GM21786 (cell line): ENCODE data around the gene DDX43.
A peak's percentile ranks its signal among the peaks of the same experiment; 100 is the strongest.
"Not testable (repeated sequence)": the region's sequence is repeated elsewhere in the genome, so short reads cannot be mapped to it uniquely, and the experiment has no call there.

Experiments used
- ATAC-seq: cut with Tn5 transposase; IDR thresholded peaks from one replicate; pipeline ENCODE4 v1.9.1; 2021; ENCODE audit not compliant: unreplicated experiment

The DDX43 gene

DNA sequence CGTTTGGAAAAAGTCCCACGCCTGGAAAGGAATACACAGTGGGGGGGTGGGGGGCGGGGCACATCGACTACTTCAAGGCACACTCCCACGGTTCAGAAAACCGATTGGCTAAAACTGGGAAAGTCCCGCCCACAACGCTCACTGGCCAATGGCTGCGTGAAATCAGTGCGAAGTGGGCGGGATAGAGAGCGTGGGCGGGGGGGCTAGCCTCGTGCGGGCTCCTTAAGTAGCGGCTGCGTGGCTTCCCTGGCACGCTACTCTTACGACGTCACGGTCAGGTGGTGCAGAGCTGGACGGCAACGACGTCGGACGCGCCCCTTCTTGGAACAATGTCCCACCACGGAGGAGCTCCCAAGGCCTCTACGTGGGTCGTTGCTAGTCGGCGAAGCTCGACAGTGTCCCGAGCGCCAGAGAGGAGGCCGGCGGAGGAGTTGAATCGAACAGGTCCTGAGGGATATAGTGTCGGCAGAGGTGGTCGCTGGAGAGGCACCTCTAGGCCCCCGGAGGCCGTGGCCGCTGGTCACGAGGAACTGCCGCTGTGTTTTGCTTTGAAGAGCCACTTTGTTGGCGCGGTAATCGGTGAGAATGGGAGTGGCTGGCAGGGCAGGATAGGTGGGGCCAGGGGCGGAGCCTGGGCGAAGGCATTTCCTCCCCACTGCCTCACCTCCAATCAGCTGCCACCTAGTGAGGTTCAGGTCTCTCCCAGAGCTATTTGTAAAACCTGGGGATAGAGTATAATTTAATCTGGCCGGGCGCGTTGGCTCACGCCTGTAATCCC lies at the start of gene DDX43:
TSS of gene DDX43 (plus strand) at position 252 of the 778 bp plus-strand sequence. CDS start at position 330, 78 bp downstream.
- no peak for ATAC-seq

DNA sequence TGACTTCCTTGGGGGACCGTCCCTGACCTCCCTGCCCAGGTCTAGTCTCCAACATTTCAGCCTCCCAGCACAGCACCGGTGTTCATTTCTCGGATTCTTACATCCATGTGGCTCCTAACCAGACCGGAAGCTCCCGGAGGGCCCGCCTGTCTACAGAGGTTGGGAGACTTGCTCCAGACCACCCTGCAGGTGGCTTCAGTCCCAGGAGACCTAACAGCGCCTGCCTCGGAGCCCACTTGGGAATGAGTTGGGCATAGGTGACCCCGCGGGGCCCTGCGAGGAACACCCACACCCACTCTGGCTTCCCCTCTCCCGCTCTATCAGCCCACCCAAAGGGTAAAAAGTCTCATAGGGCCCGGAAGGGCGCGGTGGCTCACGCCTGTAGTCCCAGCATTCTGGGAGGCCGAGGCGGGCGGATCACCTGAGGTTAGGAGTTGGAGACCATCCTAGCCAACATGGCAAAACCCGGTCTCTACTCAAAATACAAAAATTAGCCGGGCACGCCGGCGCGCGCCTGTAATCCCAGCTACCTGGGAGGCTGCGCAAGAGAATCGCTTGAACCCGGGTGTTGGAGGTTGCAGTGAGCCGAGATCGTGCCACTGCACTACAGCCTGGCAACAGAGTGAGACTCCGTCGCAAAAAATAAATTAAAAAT lies 46.0 kb upstream of the DDX43 start:
- no peak for ATAC-seq

DNA sequence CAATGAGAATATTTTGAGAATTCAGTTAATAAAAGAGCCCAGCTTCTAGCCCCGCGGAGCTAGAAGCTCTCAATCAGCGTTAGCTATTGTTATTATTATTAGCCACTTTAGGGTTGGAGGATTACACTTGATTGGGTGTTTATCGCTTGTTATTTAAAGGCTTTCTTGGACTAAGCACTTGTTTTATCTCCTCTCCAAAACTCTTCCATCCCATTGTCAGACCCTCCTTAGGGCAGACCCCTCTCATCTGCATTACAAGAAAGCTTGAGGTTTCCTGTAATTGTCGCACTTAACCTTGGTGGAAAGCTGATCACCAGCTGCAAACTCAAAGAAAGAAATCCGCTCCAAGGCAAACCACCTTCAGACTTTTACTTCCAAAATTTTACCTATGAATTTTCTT lies 45.3 kb upstream of the DDX43 start:
- ATAC-seq = no peak

DNA sequence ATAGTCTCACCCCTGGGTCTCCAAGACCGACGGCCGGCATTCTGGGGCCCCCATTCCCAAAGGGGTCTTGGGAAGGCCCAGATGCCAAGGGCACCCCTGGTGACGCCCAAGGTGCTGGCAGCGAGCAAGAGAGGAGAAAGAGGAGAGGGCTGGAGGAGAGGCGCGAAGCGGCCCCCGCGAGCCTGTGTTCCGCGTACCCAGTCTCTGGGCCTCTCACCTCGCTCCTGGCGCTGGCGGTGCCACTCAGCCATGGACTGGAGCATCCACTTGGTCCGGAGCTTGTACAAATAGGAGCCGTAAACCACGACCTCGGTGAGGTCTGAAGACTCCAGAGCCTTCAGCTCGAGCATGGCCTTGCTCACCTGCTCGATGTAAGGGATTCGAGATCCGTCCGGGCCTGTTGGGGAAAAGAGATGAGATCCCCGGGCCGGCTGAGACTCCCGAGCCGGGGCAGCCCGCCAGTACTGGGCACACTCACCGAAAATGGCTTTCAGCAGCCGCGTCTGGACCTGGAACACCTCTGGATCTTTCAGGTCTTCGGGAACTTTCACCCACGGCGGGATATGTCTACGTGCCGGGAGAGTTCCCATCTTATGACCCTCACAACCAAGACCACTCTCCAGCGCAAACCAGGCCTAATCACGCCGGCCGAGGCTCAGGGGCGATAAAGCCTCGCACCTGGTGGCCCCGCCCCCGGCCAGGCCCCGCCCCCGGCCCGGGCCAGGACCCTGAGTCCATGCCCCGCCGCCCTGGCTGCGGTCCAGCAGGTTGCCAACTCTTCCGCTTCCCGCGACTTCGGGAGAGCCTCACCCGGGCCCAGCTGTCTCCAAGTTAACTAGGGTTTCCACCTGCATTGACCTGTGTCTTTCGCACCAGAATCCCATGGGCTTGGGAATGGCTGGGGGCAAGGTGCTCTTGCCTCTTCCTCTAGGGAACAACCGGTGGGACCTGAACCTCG lies 40.7 kb upstream of the DDX43 start, which contains the start of gene DPPA5:
TSS of gene DPPA5 (minus strand) at position 641 of the 958 bp plus-strand sequence. CDS start at position 590, 51 bp downstream.
- no peak for ATAC-seq

DNA sequence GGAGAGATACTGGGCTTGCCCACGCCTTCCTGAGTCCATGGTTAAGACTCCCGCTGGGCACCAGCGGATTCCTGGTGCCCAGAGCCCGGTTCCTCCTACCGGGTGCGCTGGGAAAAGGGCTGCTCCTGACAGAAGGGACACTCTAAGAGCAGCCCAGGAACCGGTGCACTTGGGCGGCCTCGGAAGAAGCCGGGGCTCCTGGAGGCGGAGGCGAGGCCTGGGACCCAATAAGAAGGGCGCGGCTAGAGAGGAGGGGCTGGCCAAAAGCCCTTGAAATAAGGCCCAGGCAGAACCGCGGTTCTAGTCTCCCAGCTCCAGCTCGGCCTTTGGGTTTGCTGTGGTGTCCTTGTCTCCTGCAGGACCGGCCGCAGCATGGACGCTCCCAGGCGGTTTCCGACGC lies 32.3 kb upstream of the DDX43 start, which contains the start of gene KHDC3L:
TSS of gene KHDC3L (plus strand) at position 301 of the 400 bp plus-strand sequence. CDS start at position 373, 72 bp downstream.
- no peak for ATAC-seq

DNA sequence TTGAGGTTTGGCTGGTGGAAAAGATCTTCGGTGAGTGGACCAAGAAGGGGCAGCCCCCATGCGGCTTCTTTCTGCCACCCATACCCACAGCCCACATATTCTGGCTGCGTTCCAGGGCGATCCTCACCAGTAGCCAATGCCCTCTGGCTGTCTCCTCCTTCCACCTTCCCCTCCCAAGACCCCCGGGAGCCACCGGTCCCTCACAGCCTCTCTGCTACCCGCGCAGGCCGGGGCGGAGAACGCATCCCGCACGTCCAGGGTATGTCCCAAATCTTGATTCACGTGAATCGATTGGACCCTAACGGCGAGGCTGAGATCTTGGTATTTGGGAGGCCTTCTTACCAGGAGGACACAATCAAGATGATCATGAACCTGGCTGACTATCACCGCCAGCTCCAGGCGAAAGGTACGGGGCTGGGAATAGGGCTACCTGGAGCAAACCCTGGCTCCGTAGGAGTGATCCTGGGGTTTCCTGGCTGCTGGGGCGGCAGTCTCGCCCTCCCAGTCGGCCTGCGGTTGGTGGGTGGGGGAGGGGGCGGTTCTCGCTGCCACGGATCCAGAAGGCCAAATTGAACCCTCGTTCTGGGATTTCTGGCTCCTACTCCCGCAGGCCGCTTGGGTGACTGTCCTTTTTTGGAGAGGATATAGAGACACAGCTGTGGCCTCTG lies 31.6 kb upstream of the DDX43 start:
- no peak for ATAC-seq

DNA sequence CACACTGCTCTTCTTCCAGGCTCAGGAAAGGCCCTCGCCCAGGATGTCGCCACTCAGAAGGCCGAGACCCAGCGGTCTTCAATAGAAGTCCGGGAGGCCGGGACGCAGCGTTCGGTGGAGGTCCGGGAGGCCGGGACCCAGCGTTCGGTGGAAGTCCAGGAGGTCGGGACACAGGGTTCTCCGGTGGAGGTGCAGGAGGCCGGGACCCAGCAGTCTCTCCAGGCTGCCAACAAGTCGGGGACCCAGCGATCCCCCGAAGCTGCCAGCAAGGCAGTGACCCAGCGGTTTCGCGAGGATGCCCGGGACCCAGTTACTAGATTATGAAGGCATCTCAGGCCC lies 31.1 kb upstream of the DDX43 start:
- ATAC-seq = no peak

DNA sequence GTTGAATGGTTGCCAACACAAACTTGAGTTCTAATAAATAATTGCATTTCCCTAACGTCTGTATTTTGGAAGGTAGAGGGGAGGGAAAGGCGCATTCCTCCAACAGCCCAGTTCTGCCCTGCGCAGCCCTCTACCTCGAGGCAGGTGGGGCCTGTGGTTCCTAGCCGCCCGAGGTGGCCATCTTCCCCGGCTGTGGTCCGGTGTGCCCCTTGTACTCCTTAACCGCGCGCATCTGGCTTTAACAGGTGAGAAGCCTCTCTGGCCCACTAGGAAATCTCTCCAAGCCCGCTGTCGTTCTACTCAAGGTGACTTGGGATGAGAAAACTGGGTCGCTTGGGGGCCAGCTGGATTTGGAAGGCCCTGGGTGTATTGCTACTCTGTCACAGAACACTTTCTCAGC lies 30.5 kb upstream of the DDX43 start:
- ATAC-seq = no peak

DNA sequence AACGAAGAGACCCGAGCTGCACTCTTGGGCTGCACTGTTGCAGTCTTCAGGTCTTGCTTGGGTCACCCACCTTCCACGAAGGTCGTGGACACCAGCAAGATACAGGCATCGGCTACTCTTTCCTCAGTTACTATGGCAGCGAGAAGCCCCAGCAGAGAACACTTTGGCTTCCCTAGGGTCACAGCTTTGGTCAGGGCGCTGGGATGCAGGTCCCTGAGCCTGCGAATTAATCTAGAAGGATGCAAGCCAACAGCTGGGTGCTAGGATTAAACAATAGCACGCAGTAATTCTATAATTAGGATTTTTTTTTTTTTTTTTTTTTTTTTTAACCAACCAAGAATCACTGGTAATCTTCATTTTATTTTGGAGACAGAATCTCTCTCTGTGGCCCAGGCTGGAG lies 30.1 kb upstream of the DDX43 start:
- ATAC-seq = no peak

DNA sequence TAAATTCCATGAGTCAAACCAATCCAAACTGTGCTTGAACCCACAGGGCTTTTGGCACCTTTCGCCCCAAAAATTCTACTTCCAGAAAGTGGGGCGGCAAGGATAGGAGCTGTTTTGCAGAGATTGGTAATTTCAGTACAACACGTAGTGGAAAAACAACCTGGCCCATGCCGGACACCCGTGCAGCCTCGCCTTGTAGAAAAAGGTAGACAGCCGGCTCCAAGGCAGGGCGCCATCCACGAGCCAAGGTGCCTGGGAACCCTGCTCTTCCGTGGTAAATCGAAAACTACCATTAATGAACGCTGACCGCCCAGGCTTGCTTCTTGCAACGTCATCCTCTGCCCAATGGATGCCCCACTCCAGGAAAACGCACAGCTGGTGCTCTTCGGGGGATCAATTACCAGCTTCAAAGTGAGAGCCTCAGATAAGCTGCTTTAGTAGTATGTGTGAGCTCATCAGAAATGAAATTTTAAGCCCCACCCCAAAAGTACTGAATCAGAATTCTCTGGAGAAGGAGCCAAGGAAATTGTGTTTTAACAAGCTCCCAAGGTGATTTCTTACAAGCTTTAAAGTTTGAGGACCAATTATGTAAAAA lies 26.8 kb upstream of the DDX43 start:
- ATAC-seq = no peak

DNA sequence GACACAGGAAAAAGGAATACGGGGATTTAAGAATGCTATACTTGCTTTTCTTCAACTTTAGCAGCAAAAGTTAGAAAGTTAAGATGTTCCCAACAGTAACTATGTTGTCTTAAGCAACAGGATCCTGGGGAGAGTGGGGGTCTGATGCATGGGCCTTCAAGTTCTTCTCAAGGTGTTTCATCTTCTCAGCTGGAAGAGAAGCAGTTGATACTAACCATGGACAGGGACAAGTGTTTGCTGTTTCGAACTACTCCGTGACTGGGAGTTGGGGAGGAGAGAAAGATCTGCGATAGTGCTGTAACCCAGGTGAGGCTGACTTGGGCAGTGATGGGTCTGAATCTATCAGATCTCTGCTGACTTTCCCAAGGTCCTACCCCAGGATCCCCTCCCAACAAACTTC lies 26.0 kb upstream of the DDX43 start:
- no peak for ATAC-seq

DNA sequence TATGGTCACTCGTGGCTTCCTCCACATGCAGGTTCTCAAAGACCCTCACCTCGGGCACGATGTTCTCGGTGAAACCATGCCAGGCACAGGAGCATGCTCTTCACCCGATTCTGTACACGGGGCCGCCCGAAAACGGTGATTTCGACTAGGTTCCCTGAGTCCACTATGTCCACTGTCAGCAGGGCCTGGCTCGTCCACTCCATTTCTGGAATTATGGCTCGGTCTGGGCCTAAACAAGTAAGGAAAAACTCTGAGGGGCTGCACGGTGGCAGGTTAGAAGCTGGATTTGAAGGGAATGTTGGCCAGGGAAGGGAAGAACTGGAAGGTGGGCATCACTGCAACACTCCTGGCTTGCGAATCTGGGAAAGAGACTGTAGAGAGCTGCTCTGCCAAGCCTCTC lies 25.5 kb upstream of the DDX43 start:
- ATAC-seq = no peak

DNA sequence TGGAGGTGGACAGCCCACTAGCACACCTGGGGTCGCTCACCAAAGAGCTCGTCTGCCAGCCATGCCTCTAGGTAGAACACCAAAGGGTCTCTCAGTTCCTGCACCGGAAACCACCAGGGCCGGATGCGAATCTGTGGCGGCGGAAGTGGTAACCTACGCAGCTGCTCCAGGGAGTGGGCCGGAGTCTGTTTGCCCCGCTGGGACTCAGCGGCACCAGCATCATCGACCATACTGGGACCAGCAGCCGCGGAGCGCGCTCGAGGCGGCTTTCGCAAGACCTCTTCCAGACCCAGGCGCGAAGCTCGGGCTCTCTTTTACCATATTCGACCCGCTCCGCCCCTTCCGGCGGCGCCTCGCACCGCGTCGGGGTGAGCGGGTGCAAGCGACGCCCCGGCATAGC lies 25.1 kb upstream of the DDX43 start, which contains the start of gene OOEP:
TSS of gene OOEP (minus strand) at position 335 of the 400 bp plus-strand sequence. CDS start at position 230, 105 bp downstream.
- ATAC-seq = no peak

DNA sequence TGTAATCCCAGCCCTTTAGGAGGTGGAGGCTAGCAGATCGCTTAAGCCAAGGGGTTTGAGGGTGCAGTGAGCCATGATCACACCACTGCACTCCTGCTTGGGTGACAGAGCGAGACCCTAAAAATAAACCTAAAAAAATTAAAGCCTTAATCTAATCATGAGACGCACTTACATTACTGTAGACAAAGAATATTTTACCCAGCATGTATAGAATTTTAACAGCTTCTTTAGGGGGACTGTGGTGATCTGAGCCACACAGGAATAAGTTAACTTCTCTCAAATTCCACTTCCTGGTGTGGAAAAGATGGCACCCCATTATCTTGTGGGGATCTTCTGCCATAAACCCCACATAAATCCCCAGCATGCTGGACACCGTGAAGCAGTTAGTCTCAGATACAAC lies 22.6 kb upstream of the DDX43 start:
- no peak for ATAC-seq

DNA sequence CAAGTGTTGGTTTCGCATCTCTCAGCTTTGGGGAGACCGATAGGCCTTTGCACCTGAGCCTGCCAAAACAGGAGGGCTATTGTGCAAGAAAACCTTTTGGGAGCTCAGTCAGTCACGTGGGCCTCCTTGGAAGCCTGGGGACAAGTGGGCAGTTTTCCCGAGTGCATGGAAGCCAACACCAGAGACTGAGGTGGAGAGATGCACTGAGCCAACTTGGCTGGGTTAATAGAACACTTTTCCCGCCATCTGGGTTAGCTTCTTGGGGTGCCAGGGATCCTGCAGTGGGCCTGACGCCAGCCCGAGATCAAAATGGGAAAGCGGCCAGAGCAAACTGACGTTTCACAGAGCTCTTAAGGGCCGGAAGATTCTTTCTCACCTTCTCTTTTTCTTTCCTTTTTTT lies 22.1 kb upstream of the DDX43 start:
- no peak for ATAC-seq

DNA sequence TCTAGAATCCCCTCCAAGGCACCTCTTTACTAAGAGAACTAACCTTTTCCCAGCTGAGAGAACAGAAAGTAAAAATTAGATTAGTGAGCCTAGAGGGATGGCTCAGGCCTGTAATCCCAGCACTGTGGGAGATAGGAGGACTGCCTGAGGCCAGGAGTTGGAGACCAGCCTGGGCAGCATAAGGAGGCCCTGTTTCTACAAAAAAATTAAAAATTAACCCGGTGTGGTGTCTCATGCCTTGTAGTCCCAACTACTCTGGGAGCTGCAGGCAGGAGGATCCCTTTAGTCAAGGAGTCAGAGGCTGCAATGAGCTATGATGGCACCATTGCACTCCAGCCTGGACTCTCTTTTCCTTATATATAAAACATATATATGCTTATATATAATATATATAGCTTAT lies 19.4 kb upstream of the DDX43 start:
- no peak for ATAC-seq

DNA sequence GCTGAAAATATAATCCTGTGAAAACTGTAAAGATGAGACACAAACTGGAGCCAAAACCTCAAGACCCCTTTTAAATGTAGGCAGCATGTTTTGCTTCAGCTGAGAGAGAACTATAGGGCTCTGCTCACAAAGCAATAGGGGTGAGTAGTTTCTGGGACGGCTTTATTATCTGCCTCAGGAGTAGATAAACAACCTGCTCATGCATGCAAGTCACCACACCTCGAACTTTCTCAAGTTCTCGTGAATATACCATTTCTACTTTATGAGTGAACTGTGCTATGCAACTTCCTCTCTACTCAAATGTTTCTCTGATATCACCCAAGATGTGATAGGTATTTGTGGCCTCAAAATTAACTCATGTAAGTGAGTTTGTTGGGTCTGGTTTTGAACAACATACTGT lies 17.4 kb upstream of the DDX43 start:
- ATAC-seq = no peak

DNA sequence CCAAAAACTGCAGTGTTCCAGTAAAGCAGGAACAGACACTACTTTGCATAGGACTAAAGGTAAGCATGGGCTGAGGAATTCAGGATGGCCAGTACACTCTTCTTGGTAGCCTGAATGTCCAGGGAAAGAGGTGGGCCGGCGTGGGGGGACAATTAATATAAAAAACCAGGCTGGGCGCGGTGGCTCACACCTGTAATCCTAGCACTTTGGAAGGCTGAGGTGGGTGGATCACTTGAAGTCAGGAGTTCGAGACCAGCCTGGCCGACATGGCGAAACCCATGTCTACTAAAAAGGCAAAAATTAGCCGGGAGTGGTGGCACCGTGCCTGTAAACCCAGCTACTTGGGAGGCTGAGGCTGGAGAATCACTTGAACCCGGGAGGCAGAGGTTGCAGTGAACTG lies 13.1 kb upstream of the DDX43 start:
- not testable (repeated sequence) for ATAC-seq

DNA sequence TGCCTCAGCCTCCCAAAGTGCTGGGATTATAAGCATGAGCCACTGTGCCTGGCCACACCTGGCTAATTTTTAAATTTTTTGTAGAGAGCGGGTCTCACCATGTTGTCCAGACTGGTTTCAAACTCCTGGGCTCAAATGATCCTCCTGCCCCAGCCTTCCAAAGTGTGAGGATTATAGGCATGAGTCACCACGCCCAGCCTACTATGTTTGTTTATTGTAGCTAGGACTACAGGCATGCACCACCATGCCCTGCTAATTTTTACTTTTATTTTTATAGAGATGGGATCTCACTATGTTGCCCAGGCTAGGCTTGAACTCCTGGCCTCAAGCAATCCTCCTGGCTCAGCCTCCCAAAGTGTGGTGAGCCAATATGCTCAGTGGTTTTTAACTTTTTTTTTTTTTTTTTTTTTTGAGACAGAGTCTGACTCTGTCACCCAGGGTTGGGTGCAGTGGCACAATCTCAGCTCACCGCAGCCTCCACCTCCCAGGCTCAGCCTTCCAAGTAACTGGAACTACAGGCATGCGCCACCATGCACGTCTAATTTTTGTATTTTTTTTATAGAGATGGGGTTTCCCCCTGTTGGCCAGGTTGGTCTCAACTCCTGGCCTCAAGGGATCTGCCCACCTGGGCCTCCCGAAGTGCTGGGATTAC lies 12.0 kb upstream of the DDX43 start:
- no peak for ATAC-seq

DNA sequence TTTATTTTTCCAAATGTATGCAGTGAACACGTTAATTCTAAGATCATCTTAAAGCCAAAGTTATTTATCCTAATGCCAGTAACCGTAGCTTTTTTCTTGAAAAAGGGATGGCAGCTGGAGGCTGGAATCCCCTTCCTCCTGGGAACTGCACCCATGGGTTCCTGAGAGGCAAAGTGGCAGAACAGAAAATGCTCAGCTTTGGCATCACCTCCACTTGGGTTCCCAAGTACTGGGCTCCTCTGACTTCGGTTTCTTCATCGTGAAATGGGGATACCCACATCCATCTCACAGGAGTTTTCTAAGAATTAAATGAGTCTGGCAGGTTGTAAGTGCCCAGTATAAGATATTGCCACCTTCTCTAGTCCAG lies 6.2 kb upstream of the DDX43 start:
- peak; percentile 10 for ATAC-seq
